Suprapubic skin (tissue), 4 donors: ENCODE results near the gene POLD1. TPM values are rescaled to one million over a fixed set of nuclear protein-coding genes. Genes with fewer than 3 reads are reported as not detected.

ENCODE experiments used
- DNase-seq, 2 donors: peaks; one replicate each; pipeline ENCODE4 v3.0.0-alpha.2; 2019; ENCODE audit warnings: low spot score in 2 of 2
- H3K27ac ChIP-seq: fragments of 200-600 bp; sonication (generic); one replicate; pipeline ENCODE4 v1.5.1; 2019
- H3K27me3 ChIP-seq: fragments of 200-600 bp; sonication (generic); one replicate; pipeline ENCODE4 v1.5.1; 2019
- H3K36me3 ChIP-seq: fragments of 200-600 bp; sonication (generic); one replicate; pipeline ENCODE4 v1.5.1; 2019
- H3K4me1 ChIP-seq: fragments of 200-600 bp; sonication (generic); one replicate; pipeline ENCODE4 v1.5.1; 2019
- H3K4me3 ChIP-seq: fragments of 200-600 bp; sonication (generic); one replicate; pipeline ENCODE4 v1.5.1; 2019; ENCODE audit warnings: mild to moderate bottlenecking
- H3K9me3 ChIP-seq: fragments of 200-600 bp; sonication (generic); one replicate; pipeline ENCODE4 v1.5.1; 2019
- CTCF ChIP-seq, 2 donors: fragments of 200-600 bp in 1 of 2; fragments of 450-650 bp in 1 of 2; sonication (generic) in 1 of 2; IDR thresholded peaks; one replicate each; pipeline ENCODE4 v1.5.1; 2016 to 2019; ENCODE audit warnings: antibody characterized with exemption in 2 of 2, mild to moderate bottlenecking in 1 of 2, moderate library complexity in 1 of 2
- EP300 ChIP-seq: sonication (generic); formaldehyde crosslinking; IDR thresholded peaks from one replicate; pipeline ENCODE4 v1.6.1; 2017; ENCODE audit warnings: antibody characterized with exemption
- POLR2A ChIP-seq, 2 donors: fragments of 450-650 bp; IDR thresholded peaks; one replicate each; pipeline ENCODE4 v1.6.1; 2017; ENCODE audit warnings: antibody characterized with exemption in 2 of 2, mild to moderate bottlenecking in 2 of 2, moderate library complexity in 2 of 2
- POLR2AphosphoS5 ChIP-seq, 3 donors: sonication (generic); formaldehyde crosslinking; IDR thresholded peaks; one replicate each; pipeline ENCODE4 v1.6.1; 2017; ENCODE audit warnings: antibody characterized with exemption in 3 of 3
- WGBS: methylation state at CpG from one replicate; pipeline ENCODE4 v1.1.5; 2018; 5-methylcytosine and 5-hydroxymethylcytosine counted together
- total RNA-seq, 4 donors: library from RNA; depleted of rRNA; stranded (reverse); fragments of >200 nt; gene quantifications; one replicate each; pipeline ENCODE4 v1.1.0, GENCODE V29; 2016

Gene POLD1
- total RNA-seq, 4 donors from 2014 or later = 17.2 to 26.9 (median 21.5) TPM

GRCh38 chr19:50415661-50416033, 31.5 kb downstream of the POLD1 start:
- no peak overlapping the region for H3K27ac ChIP-seq
- H3K4me1 ChIP-seq = peaks cover 11% of the 10 kb centered on the region
- TF ChIP-seq EP300 = no peak
- no peak for TF ChIP-seq POLR2A (IDR thresholded peaks at IDR 0.05)
- no peak for TF ChIP-seq CTCF (IDR thresholded peaks at IDR 0.05)
- no peak for TF ChIP-seq POLR2AphosphoS5 (IDR thresholded peaks at IDR 0.05)
- WGBS = 71% methylated on average over 5 of the region's 22 CpGs
- H3K4me3 ChIP-seq = no peak overlapping the region
- no peaks in the 10 kb centered on the region for H3K9me3 ChIP-seq
- no peak for DNase-seq
- peaks cover 41% of the 10 kb centered on the region for H3K27me3 ChIP-seq
- H3K36me3 ChIP-seq = no peaks in the 10 kb centered on the region

GRCh38 chr19:50416034-50416977, 32.2 kb downstream of the POLD1 start:
- DNase-seq = no peak
- Histone ChIP-seq H3K4me3 (no peak overlapping the region), H3K4me1 (peaks cover 11% of the 10 kb centered on the region), H3K27me3 (peaks cover 46% of the 10 kb centered on the region), H3K9me3 (no peaks in the 10 kb centered on the region), H3K36me3 (no peaks in the 10 kb centered on the region), H3K27ac (no peak overlapping the region)
- TF ChIP-seq EP300 (no peak), POLR2AphosphoS5 (IDR thresholded peaks at IDR 0.05) (no peak), CTCF (IDR thresholded peaks at IDR 0.05) (no peak)
- WGBS = 91% methylated on average over 11 of the region's 35 CpGs

GRCh38 chr19:50417111-50418081, 33.2 kb downstream of the POLD1 start:
- Histone ChIP-seq H3K4me1 (peaks cover 11% of the 10 kb centered on the region), H3K27me3 (peaks cover 57% of the 10 kb centered on the region), H3K27ac (no peak overlapping the region), H3K9me3 (no peaks in the 10 kb centered on the region), H3K36me3 (no peaks in the 10 kb centered on the region), H3K4me3 (no peak overlapping the region)
- TF ChIP-seq POLR2AphosphoS5 (IDR thresholded peaks at IDR 0.05) = no peak
- no peak for TF ChIP-seq CTCF (IDR thresholded peaks at IDR 0.05)
- no peak for DNase-seq
- 51% methylated on average over 12 of the region's 42 CpGs for WGBS

GRCh38 chr19:50418176-50419021, 34.3 kb downstream of the POLD1 start, which contains the start of gene SPIB:
Gene SPIB, plus strand, starts transcription at chr19:50418938. Its CDS starts 25 bp downstream, at chr19:50418963.
- H3K4me1 ChIP-seq = peaks cover 11% of the 10 kb centered on the region
- no peaks in the 10 kb centered on the region for H3K9me3 ChIP-seq
- DNase-seq = no peak
- H3K36me3 ChIP-seq = no peaks in the 10 kb centered on the region
- peaks cover 63% of the 10 kb centered on the region for H3K27me3 ChIP-seq
- 27% methylated on average over 16 of the region's 34 CpGs for whole genome bisulfite sequencing
- TF ChIP-seq POLR2A (IDR thresholded peaks at IDR 0.05) = no peak
- H3K27ac ChIP-seq = no peak within 1 kb of the TSS
- no peak within 1 kb of the TSS for H3K4me3 ChIP-seq

GRCh38 chr19:50419022-50419579, 35.0 kb downstream of the POLD1 start:
- Histone ChIP-seq H3K4me3 (no peak overlapping the region), H3K4me1 (peaks cover 11% of the 10 kb centered on the region), H3K27me3 (peaks cover 63% of the 10 kb centered on the region), H3K9me3 (no peaks in the 10 kb centered on the region), H3K36me3 (no peaks in the 10 kb centered on the region), H3K27ac (no peak overlapping the region)
- TF ChIP-seq EP300 (no peak), POLR2AphosphoS5 (IDR thresholded peaks at IDR 0.05) (no peak), CTCF (IDR thresholded peaks at IDR 0.05) (no peak), POLR2A (IDR thresholded peaks at IDR 0.05) (no peak)
- no peak for DNase-seq
- 11% methylated on average over 14 of the region's 14 CpGs for WGBS
